GM12878 (cell line): Measurements from ENCODE around the gene PERCC1. TPM values are rescaled to one million over a fixed set of nuclear protein-coding genes. Genes with fewer than 3 reads are reported as not detected.

Experiments used
- ATAC-seq: fragments of 200-7000 bp; cut with Tn5 transposase; 3 replicates; pipeline ENCODE4 v1.9.1; 2020; ENCODE audit warnings: mild to moderate bottlenecking, moderate library complexity
- BruUV-seq: library from RNA; stranded (reverse); fragments of 400-500 nt; replicated peaks from 2 replicates; lab custom pipeline; 2021; lab: Mats Ljungman, UMichigan
- CTCF ChIA-PET: fragments of 300-600 bp; sonication (Branson Sonifier 250); formaldehyde crosslinking; extraction: SDS; loops from one replicate; lab custom pipeline; 2021; ENCODE audit warnings: inconsistent platforms; lab: Yijun Ruan, JAX
- POLR2A ChIA-PET: fragments of 350-600 bp; formaldehyde crosslinking; extraction: SDS; loops from one replicate; lab custom pipeline; 2021; ENCODE audit warnings: inconsistent platforms; lab: Charles Lee
- RAD21 ChIA-PET: fragments of 300-600 bp; sonication (Branson Sonifier 250); formaldehyde crosslinking; loops from one replicate; lab custom pipeline; 2023; ENCODE audit warnings: antibody characterized with exemption; ENCODE audit not compliant: unreplicated experiment; lab: Charles Lee
- SMC1A ChIA-PET: fragments of 300-600 bp; sonication (Branson Sonifier 250); formaldehyde crosslinking; loops from one replicate; lab custom pipeline; 2023; ENCODE audit not compliant: unreplicated experiment, uncharacterized antibody; lab: Charles Lee
- DNase-seq: peaks from one replicate; pipeline ENCODE4 v3.0.0-alpha.2; 2011; ENCODE audit warnings: low read depth, low spot score
- FAIRE-seq: peaks from 3 replicates; lab custom pipeline; 2011; peaks lifted over from hg19 to GRCh38; lab: Jason Lieb, UNC
- H2AFZ ChIP-seq: 2 replicates; pipeline ENCODE4 v1.6.0; 2011; ENCODE audit warnings: low read depth, low read length, control low read depth; ENCODE audit not compliant: control insufficient read depth
- H3K27ac ChIP-seq: 2 replicates; pipeline ENCODE4 v1.5.1; 2011; ENCODE audit warnings: control low read depth; ENCODE audit not compliant: control insufficient read depth, insufficient read depth
- H3K27me3 ChIP-seq, 2 experiments: replicated peaks in 1 of 2; 2 replicates each; pipeline versions ENCODE4 v1.6.0 to v1.6.1; 2011; ENCODE audit warnings: low read length in 1 of 2; ENCODE audit not compliant: control insufficient read depth in 2 of 2, insufficient read depth in 2 of 2
- H3K36me3 ChIP-seq, 2 experiments: 2 replicates each; pipeline ENCODE4 v1.5.1; 2011; ENCODE audit warnings: low read length in 1 of 2; ENCODE audit not compliant: control insufficient read depth in 2 of 2, insufficient read depth in 2 of 2
- H3K4me1 ChIP-seq: 2 replicates; pipeline ENCODE4 v1.6.1; 2011; ENCODE audit warnings: mild to moderate bottlenecking, low read length, moderate library complexity, mixed read lengths; ENCODE audit not compliant: control insufficient read depth, insufficient read depth
- H3K4me2 ChIP-seq: 2 replicates; pipeline ENCODE4 v1.6.0; 2011; ENCODE audit warnings: control low read depth; ENCODE audit not compliant: control insufficient read depth, insufficient read depth
- H3K4me3 ChIP-seq: fragments of 200-600 bp; sonication (generic); 2 replicates; pipeline ENCODE4 v1.5.1; 2016
- H3K79me2 ChIP-seq: 2 replicates; pipeline ENCODE4 v1.6.0; 2011; ENCODE audit warnings: low read length; ENCODE audit not compliant: control insufficient read depth, insufficient read depth
- H3K9ac ChIP-seq: 2 replicates; pipeline ENCODE4 v1.8.0; 2011; ENCODE audit warnings: low read length, control low read depth, mixed read lengths; ENCODE audit not compliant: control insufficient read depth, insufficient read depth
- H3K9me3 ChIP-seq: replicated peaks from 3 replicates; pipeline ENCODE4 v1.5.1; 2011; ENCODE audit warnings: mild to moderate bottlenecking, low read length; ENCODE audit not compliant: control insufficient read depth, insufficient read depth
- H4K20me1 ChIP-seq: 2 replicates; pipeline ENCODE4 v1.6.0; 2011; ENCODE audit not compliant: control insufficient read depth, insufficient read depth
- ATF3 ChIP-seq: IDR thresholded peaks from 2 replicates; pipeline ENCODE4 v1.6.1; 2011; ENCODE audit warnings: low read depth, mild to moderate bottlenecking, low read length, moderate library complexity, borderline replicate concordance; ENCODE audit errors: extremely low read depth
- BCL3 ChIP-seq: IDR thresholded peaks from 2 replicates; pipeline ENCODE4 v1.6.1; 2011; ENCODE audit warnings: borderline replicate concordance, low read depth, mild to moderate bottlenecking, moderate library complexity, low read length; ENCODE audit not compliant: insufficient read depth, poor library complexity, severe bottlenecking
- DPF2 ChIP-seq: fragments of 450-650 bp; IDR thresholded peaks from 2 replicates; pipeline ENCODE4 v1.6.1; 2017; ENCODE audit warnings: mild to moderate bottlenecking
- IKZF1 ChIP-seq: fragments of 450-650 bp; conservative IDR thresholded peaks from 2 replicates; pipeline ENCODE4 v1.6.1; 2017; ENCODE audit warnings: antibody characterized with exemption, mild to moderate bottlenecking
- IRF5 ChIP-seq: fragments of 450-650 bp; IDR thresholded peaks from 2 replicates; pipeline ENCODE4 v1.6.1; 2017; ENCODE audit warnings: borderline replicate concordance
- NFYB ChIP-seq: IDR thresholded peaks from 2 replicates; pipeline ENCODE4 v1.6.1; 2011; ENCODE audit warnings: low read depth, mild to moderate bottlenecking, low read length, improper control_type of control experiment, moderate library complexity; ENCODE audit not compliant: insufficient read depth
- NR2F1 ChIP-seq: fragments of 450-650 bp; conservative IDR thresholded peaks from 2 replicates; pipeline ENCODE4 v1.6.1; 2017; ENCODE audit warnings: mild to moderate bottlenecking
- RB1 ChIP-seq: fragments of 450-650 bp; formaldehyde crosslinking; IDR thresholded peaks from 2 replicates; pipeline ENCODE4 v1.6.1; 2017; ENCODE audit warnings: mild to moderate bottlenecking, borderline replicate concordance
- RFX5 ChIP-seq: IDR thresholded peaks from 2 replicates; pipeline ENCODE4 v1.6.1; 2011; ENCODE audit warnings: low read depth, low read length, improper control_type of control experiment
- SIX5 ChIP-seq: IDR thresholded peaks from 2 replicates; pipeline ENCODE4 v1.6.1; 2011; ENCODE audit warnings: mild to moderate bottlenecking, low read depth, low read length, moderate library complexity; ENCODE audit not compliant: severe bottlenecking
- SMAD1 ChIP-seq: fragments of 450-650 bp; IDR thresholded peaks from 2 replicates; pipeline ENCODE4 v1.6.1; 2018; ENCODE audit warnings: mild to moderate bottlenecking, low read depth; ENCODE audit not compliant: partially characterized antibody
- TCF12 ChIP-seq: IDR thresholded peaks from 2 replicates; pipeline ENCODE4 v1.6.1; 2011; ENCODE audit warnings: low read depth, mild to moderate bottlenecking, low read length
- TCF3 ChIP-seq: IDR thresholded peaks from 2 replicates; pipeline ENCODE4 v1.6.1; 2012; ENCODE audit warnings: low read depth, mild to moderate bottlenecking, low read length, borderline replicate concordance; ENCODE audit not compliant: insufficient read depth
- WGBS: methylation state at CpG from one replicate; pipeline ENCODE4 v1.1.6; 2016; ENCODE audit warnings: low lambda C conversion rate; ENCODE audit not compliant: insufficient replicate concordance, insufficient coverage; ENCODE audit errors: missing lambda C conversion rate; 5-methylcytosine and 5-hydroxymethylcytosine counted together
- in situ Hi-C: fragments of 300-500 bp; cut with MboI; formaldehyde crosslinking; loops from 9 replicates; pipeline ENCODE4 v1.14.3; 2018; ENCODE audit warnings: mixed read lengths
- intact Hi-C: fragments of 100-400 bp; cut with micrococcal nuclease; formaldehyde crosslinking; loops from one replicate; pipeline ENCODE4 v1.14.2; 2022; ENCODE audit not compliant: unreplicated experiment
- polyA plus RNA-seq, 11 experiments: library from polyadenylated mRNA; depleted of rRNA in 4 of 11; unstranded in 6 of 11; stranded (reverse) in 5 of 11; fragments of >200 nt; fragmentation: Nextera tagmentation in 4 of 11; fragmentation: Illumina TruSeq in 1 of 11; extraction: Ambion mirVana in 4 of 11; extraction: Trizol in 1 of 11; gene quantifications; 1 replicate in 1 of 11; 2 replicates in 10 of 11; pipeline versions ENCODE4 v1.2.1 to v1.2.3, GENCODE V29; 2011 to 2016; ENCODE audit warnings: inconsistent platforms in 2 of 11, missing spikeins in 2 of 11, low read depth in 1 of 11
- total RNA-seq, 4 experiments: library from RNA; depleted of rRNA in 3 of 4; stranded (reverse); fragments of >200 nt in 3 of 4; fragmentation: Illumina TruSeq in 1 of 4; extraction: Trizol in 1 of 4; gene quantifications; 2 replicates each; pipeline versions ENCODE4 v1.2.1 to v1.2.3, GENCODE V29; 2013 to 2021
- TF ChIP-seq, protein P1 (sequence below): fragments of 450-650 bp; IDR thresholded peaks from 2 replicates; pipeline ENCODE4 v1.6.1; 2017; ENCODE audit warnings: mild to moderate bottlenecking, moderate library complexity
- TF ChIP-seq, protein P2 (sequence below): IDR thresholded peaks from 2 replicates; pipeline ENCODE4 v1.6.1; 2011; ENCODE audit warnings: mild to moderate bottlenecking, low read depth, low read length, moderate library complexity; ENCODE audit not compliant: insufficient replicate concordance

PERCC1 gene
- total and polyA plus RNA-seq, 10 of the 15 experiments (the other 5 are each of a cell fraction or from before 2014, with no cell fraction given), result not detected

- Histone ChIP-seq H3K4me1 (peaks cover 10% of the 10 kb centered on the region), H3K27ac (no peak overlapping the region), H4K20me1 (no peaks in the 10 kb centered on the region), H3K36me3 (peaks cover 0 to 12% of the 10 kb centered on the region in 2 experiments; a peak in 3 of 4 replicates), H3K9me3 (no peaks in the 10 kb centered on the region), H3K27me3 (no peaks in the 10 kb centered on the region), H3K4me3 (no peak overlapping the region), H3K79me2 (no peaks in the 10 kb centered on the region), H2AFZ (no peak overlapping the region), H3K9ac (no peak overlapping the region), H3K4me2 (no peak overlapping the region)
- FAIRE-seq (no peak), ATAC-seq (no peak), DNase-seq (no peak)
- intact Hi-C loops, result no loop called here
- POLR2A ChIA-PET, result no interaction called here
- SMC1A ChIA-PET, result no interaction called here
- CTCF ChIA-PET, result no interaction called here
- in situ Hi-C loops, result no loop called here
- WGBS, result 89% methylated on average over 38 of the region's 42 CpGs
- RAD21 ChIA-PET, result no interaction called here
- no TSS peak for BruUV-seq
- TF ChIP-seq IKZF1 (no peak), TCF12 (no peak), DPF2 (no peak), SIX5 (no peak), IRF5 (no peak), NR2F1 (no peak), RFX5 (no peak), RB1 (no peak), TCF3 (no peak), ATF3 (no peak), SMAD1 (no peak), BCL3 (no peak), NFYB (no peak)
- TF ChIP-seq, protein P1, sequence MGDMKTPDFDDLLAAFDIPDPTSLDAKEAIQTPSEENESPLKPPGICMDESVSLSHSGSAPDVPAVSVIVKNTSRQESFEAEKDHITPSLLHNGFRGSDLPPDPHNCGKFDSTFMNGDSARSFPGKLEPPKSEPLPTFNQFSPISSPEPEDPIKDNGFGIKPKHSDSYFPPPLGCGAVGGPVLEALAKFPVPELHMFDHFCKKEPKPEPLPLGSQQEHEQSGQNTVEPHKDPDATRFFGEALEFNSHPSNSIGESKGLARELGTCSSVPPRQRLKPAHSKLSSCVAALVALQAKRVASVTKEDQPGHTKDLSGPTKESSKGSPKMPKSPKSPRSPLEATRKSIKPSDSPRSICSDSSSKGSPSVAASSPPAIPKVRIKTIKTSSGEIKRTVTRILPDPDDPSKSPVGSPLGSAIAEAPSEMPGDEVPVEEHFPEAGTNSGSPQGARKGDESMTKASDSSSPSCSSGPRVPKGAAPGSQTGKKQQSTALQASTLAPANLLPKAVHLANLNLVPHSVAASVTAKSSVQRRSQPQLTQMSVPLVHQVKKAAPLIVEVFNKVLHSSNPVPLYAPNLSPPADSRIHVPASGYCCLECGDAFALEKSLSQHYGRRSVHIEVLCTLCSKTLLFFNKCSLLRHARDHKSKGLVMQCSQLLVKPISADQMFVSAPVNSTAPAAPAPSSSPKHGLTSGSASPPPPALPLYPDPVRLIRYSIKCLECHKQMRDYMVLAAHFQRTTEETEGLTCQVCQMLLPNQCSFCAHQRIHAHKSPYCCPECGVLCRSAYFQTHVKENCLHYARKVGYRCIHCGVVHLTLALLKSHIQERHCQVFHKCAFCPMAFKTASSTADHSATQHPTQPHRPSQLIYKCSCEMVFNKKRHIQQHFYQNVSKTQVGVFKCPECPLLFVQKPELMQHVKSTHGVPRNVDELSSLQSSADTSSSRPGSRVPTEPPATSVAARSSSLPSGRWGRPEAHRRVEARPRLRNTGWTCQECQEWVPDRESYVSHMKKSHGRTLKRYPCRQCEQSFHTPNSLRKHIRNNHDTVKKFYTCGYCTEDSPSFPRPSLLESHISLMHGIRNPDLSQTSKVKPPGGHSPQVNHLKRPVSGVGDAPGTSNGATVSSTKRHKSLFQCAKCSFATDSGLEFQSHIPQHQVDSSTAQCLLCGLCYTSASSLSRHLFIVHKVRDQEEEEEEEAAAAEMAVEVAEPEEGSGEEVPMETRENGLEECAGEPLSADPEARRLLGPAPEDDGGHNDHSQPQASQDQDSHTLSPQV, result no peak
- TF ChIP-seq, protein P2, sequence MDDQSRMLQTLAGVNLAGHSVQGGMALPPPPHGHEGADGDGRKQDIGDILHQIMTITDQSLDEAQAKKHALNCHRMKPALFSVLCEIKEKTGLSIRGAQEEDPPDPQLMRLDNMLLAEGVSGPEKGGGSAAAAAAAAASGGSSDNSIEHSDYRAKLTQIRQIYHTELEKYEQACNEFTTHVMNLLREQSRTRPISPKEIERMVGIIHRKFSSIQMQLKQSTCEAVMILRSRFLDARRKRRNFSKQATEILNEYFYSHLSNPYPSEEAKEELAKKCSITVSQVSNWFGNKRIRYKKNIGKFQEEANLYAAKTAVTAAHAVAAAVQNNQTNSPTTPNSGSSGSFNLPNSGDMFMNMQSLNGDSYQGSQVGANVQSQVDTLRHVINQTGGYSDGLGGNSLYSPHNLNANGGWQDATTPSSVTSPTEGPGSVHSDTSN, result no peak
Observed at GRCh38 chr16:1457489-1458245, 26.8 kb downstream of the PERCC1 start.
